ENCODE data around the gene ZNF710.

DNA sequence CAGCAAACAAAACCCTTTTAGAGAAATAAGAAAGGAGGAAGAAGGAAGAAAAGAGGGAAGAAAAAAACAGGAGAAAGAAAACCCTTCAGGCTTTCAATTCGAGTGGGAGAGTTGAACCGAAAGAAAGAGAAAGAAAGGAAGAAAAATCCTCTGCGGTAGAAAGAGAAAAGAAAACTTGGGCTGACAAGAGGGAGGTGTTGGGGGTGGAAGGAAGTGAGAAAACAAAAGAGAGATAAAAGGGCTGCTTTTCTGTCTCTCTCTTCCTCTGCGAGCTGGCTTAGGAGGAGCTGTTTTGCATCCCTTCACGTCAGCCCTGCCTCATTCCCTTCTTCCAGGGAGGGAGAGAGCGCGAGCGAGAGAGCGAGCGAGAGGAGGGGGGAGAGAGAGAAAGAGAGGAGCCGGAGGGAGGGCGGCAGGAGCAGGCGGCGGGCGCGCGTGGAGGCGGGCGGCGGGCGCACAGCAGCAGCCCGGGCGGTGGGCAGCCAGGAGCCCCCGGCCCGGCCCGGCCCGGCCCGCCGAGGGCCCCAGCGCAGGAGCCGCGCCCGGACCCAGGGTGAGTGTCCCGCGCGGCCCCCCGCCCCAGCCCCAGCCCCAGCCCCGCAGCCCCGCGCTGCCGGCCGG, at the start of gene ZNF710:
- TF ChIP-seq, protein P1, sequence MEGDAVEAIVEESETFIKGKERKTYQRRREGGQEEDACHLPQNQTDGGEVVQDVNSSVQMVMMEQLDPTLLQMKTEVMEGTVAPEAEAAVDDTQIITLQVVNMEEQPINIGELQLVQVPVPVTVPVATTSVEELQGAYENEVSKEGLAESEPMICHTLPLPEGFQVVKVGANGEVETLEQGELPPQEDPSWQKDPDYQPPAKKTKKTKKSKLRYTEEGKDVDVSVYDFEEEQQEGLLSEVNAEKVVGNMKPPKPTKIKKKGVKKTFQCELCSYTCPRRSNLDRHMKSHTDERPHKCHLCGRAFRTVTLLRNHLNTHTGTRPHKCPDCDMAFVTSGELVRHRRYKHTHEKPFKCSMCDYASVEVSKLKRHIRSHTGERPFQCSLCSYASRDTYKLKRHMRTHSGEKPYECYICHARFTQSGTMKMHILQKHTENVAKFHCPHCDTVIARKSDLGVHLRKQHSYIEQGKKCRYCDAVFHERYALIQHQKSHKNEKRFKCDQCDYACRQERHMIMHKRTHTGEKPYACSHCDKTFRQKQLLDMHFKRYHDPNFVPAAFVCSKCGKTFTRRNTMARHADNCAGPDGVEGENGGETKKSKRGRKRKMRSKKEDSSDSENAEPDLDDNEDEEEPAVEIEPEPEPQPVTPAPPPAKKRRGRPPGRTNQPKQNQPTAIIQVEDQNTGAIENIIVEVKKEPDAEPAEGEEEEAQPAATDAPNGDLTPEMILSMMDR (IDR thresholded peaks at IDR 0.05), result no peak
- no peak for TF ChIP-seq POLR2A (IDR thresholded peaks at IDR 0.05)
